DOHH2 (cell line): Measurements from ENCODE around the gene TRIM38.

Experiments used
- H3F3A ChIP-seq: fragments of 200-600 bp; sonication (generic), shearing (Covaris generic); 2 replicates; pipeline ENCODE4 v1.6.0; 2016; ENCODE audit warnings: antibody characterized with exemption, mild to moderate bottlenecking; ENCODE audit not compliant: control insufficient read depth, insufficient read depth
- H3K27ac ChIP-seq: fragments of 200-600 bp; sonication (generic); 2 replicates; pipeline ENCODE4 v1.5.1; 2014; ENCODE audit warnings: low read depth, mild to moderate bottlenecking, low read length, moderate library complexity
- H3K27me3 ChIP-seq: fragments of 200-600 bp; sonication (generic); 2 replicates; pipeline ENCODE4 v1.6.1; 2014; ENCODE audit warnings: mild to moderate bottlenecking, low read length, mixed read lengths; ENCODE audit not compliant: control insufficient read depth
- H3K36me3 ChIP-seq: fragments of 200-600 bp; sonication (generic); 2 replicates; pipeline ENCODE4 v1.6.1; 2014; ENCODE audit warnings: mild to moderate bottlenecking, low read length, moderate library complexity, mixed read lengths; ENCODE audit not compliant: control insufficient read depth
- H3K4me1 ChIP-seq: fragments of 200-600 bp; sonication (generic); 2 replicates; pipeline ENCODE4 v1.6.1; 2014; ENCODE audit warnings: mild to moderate bottlenecking, low read length, mixed read lengths; ENCODE audit not compliant: control insufficient read depth
- H3K4me2 ChIP-seq: fragments of 200-600 bp; sonication (generic); 2 replicates; pipeline ENCODE4 v1.6.0; 2014; ENCODE audit warnings: mild to moderate bottlenecking, low read length, moderate library complexity
- H3K4me3 ChIP-seq: fragments of 200-600 bp; sonication (generic); 2 replicates; pipeline ENCODE4 v1.5.1; 2014; ENCODE audit warnings: mild to moderate bottlenecking, low read length, mixed read lengths
- H3K79me2 ChIP-seq: fragments of 200-600 bp; sonication (generic); 2 replicates; pipeline ENCODE4 v1.6.1; 2014; ENCODE audit warnings: mild to moderate bottlenecking, low read length, mixed read lengths; ENCODE audit not compliant: control insufficient read depth
- H3K9me2 ChIP-seq: fragments of 200-600 bp; sonication (generic); replicated peaks from 2 replicates; pipeline ENCODE4 v1.6.1; 2014; ENCODE audit warnings: mild to moderate bottlenecking, low read length, mixed read lengths; ENCODE audit not compliant: control insufficient read depth
- H3K9me3 ChIP-seq: fragments of 200-600 bp; sonication (generic); 2 replicates; pipeline ENCODE4 v1.6.1; 2014; ENCODE audit warnings: antibody characterized with exemption, low read length, mixed read lengths; ENCODE audit not compliant: control insufficient read depth, insufficient read depth
- H4K20me1 ChIP-seq: fragments of 200-600 bp; sonication (generic); 2 replicates; pipeline ENCODE4 v1.6.0; 2014; ENCODE audit warnings: low read depth, mild to moderate bottlenecking, antibody characterized with exemption, low read length, moderate library complexity; ENCODE audit not compliant: control insufficient read depth, insufficient read depth
- CTCF ChIP-seq: fragments of 200-600 bp; sonication (generic); IDR thresholded peaks from one replicate; pipeline ENCODE4 v1.5.1; 2014; ENCODE audit warnings: antibody characterized with exemption, mild to moderate bottlenecking, low read depth, low read length; ENCODE audit not compliant: poor library complexity, severe bottlenecking
- EZH2phosphoT487 ChIP-seq: fragments of 200-600 bp; sonication (generic); IDR thresholded peaks from 2 replicates; pipeline ENCODE4 v1.6.1; 2017; ENCODE audit warnings: borderline replicate concordance, mild to moderate bottlenecking, antibody characterized with exemption, low read length, moderate library complexity, mixed read lengths

Gene TRIM38

GRCh38 chr6:26026833-26027490 is 64.4 kb downstream of the TRIM38 start:
- peak overlapping the region; percentile 67 for H3K4me2 ChIP-seq
- H3K27ac ChIP-seq = peak overlapping the region; percentile 98
- no peaks in the 10 kb centered on the region for H4K20me1 ChIP-seq
- peak overlapping the region; percentile 73 for H3K4me3 ChIP-seq
- H3F3A ChIP-seq = peaks cover 62% of the 10 kb centered on the region
- peaks cover 13% of the 10 kb centered on the region for H3K36me3 ChIP-seq
- H3K27me3 ChIP-seq = no peaks in the 10 kb centered on the region
- TF ChIP-seq CTCF (no peak), EZH2phosphoT487 (no peak)
- no peaks in the 10 kb centered on the region for H3K79me2 ChIP-seq
- H3K4me1 ChIP-seq = peaks cover 83% of the 10 kb centered on the region
- H3K9me2 ChIP-seq = no peaks in the 10 kb centered on the region
- H3K9me3 ChIP-seq = no peaks in the 10 kb centered on the region

GRCh38 chr6:26027491-26028211 is 65.0 kb downstream of the TRIM38 start:
- Histone ChIP-seq H3K36me3 (peaks cover 13% of the 10 kb centered on the region), H3K4me1 (peaks cover 83% of the 10 kb centered on the region), H3K79me2 (no peaks in the 10 kb centered on the region), H3F3A (peaks cover 62% of the 10 kb centered on the region), H3K27ac (peak overlapping the region; percentile 98), H3K27me3 (no peaks in the 10 kb centered on the region), H3K4me2 (peak overlapping the region; percentile 67), H3K9me3 (no peaks in the 10 kb centered on the region), H4K20me1 (no peaks in the 10 kb centered on the region), H3K4me3 (peak overlapping the region; percentile 73), H3K9me2 (no peaks in the 10 kb centered on the region)
- TF ChIP-seq CTCF = no peak
- TF ChIP-seq EZH2phosphoT487 = no peak

GRCh38 chr6:26028212-26028745 is 65.7 kb downstream of the TRIM38 start:
- Histone ChIP-seq H3K4me2 (peak overlapping the region; percentile 67), H3K9me3 (no peaks in the 10 kb centered on the region), H4K20me1 (no peaks in the 10 kb centered on the region), H3K27me3 (no peaks in the 10 kb centered on the region), H3K9me2 (no peaks in the 10 kb centered on the region), H3F3A (peaks cover 63% of the 10 kb centered on the region), H3K4me1 (peaks cover 83% of the 10 kb centered on the region), H3K36me3 (peaks cover 18% of the 10 kb centered on the region), H3K79me2 (no peaks in the 10 kb centered on the region), H3K27ac (peak overlapping the region; percentile 98), H3K4me3 (peak overlapping the region; percentile 73; the same call in 1 of the 2 replicates)
- TF ChIP-seq EZH2phosphoT487 (no peak), CTCF (no peak)
